Endodermal cell (in vitro differentiated cells): ENCODE data around the gene CAMKMT. TPM values are rescaled to one million over a fixed set of nuclear protein-coding genes. Genes with fewer than 3 reads are reported as not detected.

Source experiments
- DNase-seq: peaks from one replicate; pipeline ENCODE4 v3.0.0-alpha.2; 2017
- H3K27ac ChIP-seq: 2 replicates; pipeline ENCODE4 v1.5.1; 2013; ENCODE audit warnings: mild to moderate bottlenecking, low read depth, low read length, moderate library complexity
- H3K27me3 ChIP-seq: 2 replicates; pipeline ENCODE4 v1.6.1; 2013; ENCODE audit warnings: mild to moderate bottlenecking, low read length, moderate library complexity; ENCODE audit not compliant: insufficient read depth, control insufficient read depth, poor library complexity, severe bottlenecking
- H3K36me3 ChIP-seq: 2 replicates; pipeline ENCODE4 v1.7.0; 2013; ENCODE audit warnings: mild to moderate bottlenecking, low read length, moderate library complexity; ENCODE audit not compliant: control insufficient read depth, insufficient read depth
- H3K4me1 ChIP-seq: one replicate; pipeline ENCODE4 v1.7.0; 2013; ENCODE audit warnings: low read length; ENCODE audit not compliant: control insufficient read depth, insufficient read depth
- H3K4me3 ChIP-seq: 2 replicates; pipeline ENCODE4 v1.5.1; 2013; ENCODE audit warnings: mild to moderate bottlenecking, low read length, moderate library complexity
- H3K9ac ChIP-seq: 2 replicates; pipeline ENCODE4 v1.6.1; 2013; ENCODE audit warnings: mild to moderate bottlenecking, low read length, moderate library complexity; ENCODE audit not compliant: poor library complexity, severe bottlenecking; ENCODE audit errors: extremely low read depth
- H3K9me3 ChIP-seq: 2 replicates; pipeline ENCODE4 v1.6.1; 2013; ENCODE audit warnings: mild to moderate bottlenecking, low read length, moderate library complexity; ENCODE audit not compliant: control insufficient read depth
- H3K27ac Mint-ChIP-seq: 2 replicates; pipeline ENCODE4 v1.8.0; 2020; ENCODE audit warnings: mixed read lengths
- H3K27me3 Mint-ChIP-seq: 2 replicates; pipeline ENCODE4 v1.8.0; 2021; ENCODE audit warnings: mild to moderate bottlenecking, mixed read lengths; ENCODE audit not compliant: insufficient read depth
- H3K36me3 Mint-ChIP-seq: 2 replicates; pipeline ENCODE4 v1.8.0; 2020; ENCODE audit warnings: low read depth, mixed read lengths
- H3K4me1 Mint-ChIP-seq: 2 replicates; pipeline ENCODE4 v1.8.0; 2020; ENCODE audit warnings: mixed read lengths
- H3K4me3 Mint-ChIP-seq: 2 replicates; pipeline ENCODE4 v1.8.0; 2020; ENCODE audit warnings: mild to moderate bottlenecking, moderate library complexity, mixed read lengths
- H3K9me3 Mint-ChIP-seq: 2 replicates; pipeline ENCODE4 v1.8.0; 2020; ENCODE audit warnings: mild to moderate bottlenecking, mixed read lengths
- CTCF ChIP-seq: fragments of 200-600 bp; sonication (generic); conservative IDR thresholded peaks from 2 replicates; pipeline ENCODE4 v1.5.0; 2021; ENCODE audit warnings: antibody characterized with exemption, mild to moderate bottlenecking
- WGBS, 2 experiments: methylation state at CpG; one replicate each; pipeline versions ENCODE4 v1.1.5 to v1.1.7; 2013; ENCODE audit warnings: missing lambda C conversion rate in 2 of 2, mixed read lengths in 1 of 2; ENCODE audit not compliant: insufficient coverage in 1 of 2, insufficient read length in 1 of 2; 5-methylcytosine and 5-hydroxymethylcytosine counted together
- total RNA-seq, 2 donors: library from RNA; stranded (reverse); fragmentation: NEBNext Ultra II Directional in 1 of 2; extraction: Animal tissue kit (Norgen Biotek cat#: 25700) in 1 of 2; gene quantifications; 2 replicates in 1 of 2; 3 replicates in 1 of 2; pipeline ENCODE4 v1.2.1, GENCODE V29; 2021

Gene CAMKMT
- total RNA-seq, 2 donors from 2014 or later = 31.4 to 57.5 TPM

GRCh38 chr2:44542520-44542919 is 180.8 kb downstream of the CAMKMT start:
- no peak overlapping the region for H3K4me3 Mint-ChIP-seq
- Histone ChIP-seq H3K9me3 (no peaks in the 10 kb centered on the region), H3K27ac (no peak overlapping the region), H3K27me3 (no peaks in the 10 kb centered on the region), H3K4me3 (no peak overlapping the region), H3K4me1 (peaks cover 13% of the 10 kb centered on the region), H3K9ac (no peak overlapping the region), H3K36me3 (no peaks in the 10 kb centered on the region)
- H3K9me3 Mint-ChIP-seq = peaks cover 5% of the 10 kb centered on the region
- TF ChIP-seq CTCF = no peak
- no peak for DNase-seq
- no peaks in the 10 kb centered on the region for H3K27me3 Mint-ChIP-seq
- H3K27ac Mint-ChIP-seq = peak overlapping the region; percentile 36
- H3K4me1 Mint-ChIP-seq = peaks cover 41% of the 10 kb centered on the region
- 80 to 83% methylated on average over 1 to 2 of the region's 2 CpGs for WGBS, 2 experiments
- peaks cover 2% of the 10 kb centered on the region for H3K36me3 Mint-ChIP-seq

GRCh38 chr2:44543773-44544725 is 182.3 kb downstream of the CAMKMT start:
- DNase-seq = no peak
- peak overlapping the region; percentile 94 for H3K27ac Mint-ChIP-seq
- Histone ChIP-seq H3K36me3 (no peaks in the 10 kb centered on the region), H3K9ac (no peak overlapping the region), H3K27me3 (no peaks in the 10 kb centered on the region), H3K9me3 (no peaks in the 10 kb centered on the region), H3K27ac (peak overlapping the region; percentile 3), H3K4me1 (peaks cover 17% of the 10 kb centered on the region), H3K4me3 (peak overlapping the region; percentile 3)
- no peaks in the 10 kb centered on the region for H3K9me3 Mint-ChIP-seq
- peak overlapping the region; percentile 13 for H3K4me3 Mint-ChIP-seq
- no peaks in the 10 kb centered on the region for H3K36me3 Mint-ChIP-seq
- no peak for TF ChIP-seq CTCF
- 71 to 78% methylated on average over 1 of the region's 2 CpGs for WGBS, 2 experiments
- H3K4me1 Mint-ChIP-seq = peaks cover 56% of the 10 kb centered on the region
- no peaks in the 10 kb centered on the region for H3K27me3 Mint-ChIP-seq

- Mint-ChIP-seq H3K27me3 (no peaks in the 10 kb centered on the region), H3K27ac (peak overlapping the region; percentile 53), H3K36me3 (no peaks in the 10 kb centered on the region), H3K4me1 (peaks cover 62% of the 10 kb centered on the region), H3K9me3 (no peaks in the 10 kb centered on the region), H3K4me3 (no peak overlapping the region)
- Histone ChIP-seq H3K36me3 (no peaks in the 10 kb centered on the region), H3K27me3 (no peaks in the 10 kb centered on the region), H3K4me1 (peaks cover 17% of the 10 kb centered on the region), H3K9ac (no peak overlapping the region), H3K27ac (no peak overlapping the region), H3K9me3 (no peaks in the 10 kb centered on the region), H3K4me3 (no peak overlapping the region)
- 39% methylated on average over 2 of the region's 2 CpGs; no CpG with 5 or more reads in 1 of the 2 experiments for WGBS, 2 experiments
- TF ChIP-seq CTCF = no peak
- no peak for DNase-seq
These were observed 183.3 kb downstream of the CAMKMT start for GRCh38 chr2:44545005-44545404.
